NCI-H2196 treated with DMSO at 0.1 percent for 48 hours (cell line): ENCODE data around the gene SETD4.

Experiments
- DNase-seq: peaks from one replicate; lab custom pipeline; 2025; ENCODE audit not compliant: unreplicated experiment; lab: John Stamatoyannopoulos, UW

SETD4 gene

GRCh38 chr21:36048357-36048756 is 12.0 kb downstream of the SETD4 start:
- no peak for DNase-seq

- DNase-seq: no peak
These were observed 13.2 kb downstream of the SETD4 start for GRCh38 chr21:36047139-36047538.

- no peak for DNase-seq
These were observed 14.3 kb downstream of the SETD4 start for GRCh38 chr21:36045993-36046392.

- no peak for DNase-seq
These were observed 16.3 kb downstream of the SETD4 start for GRCh38 chr21:36044056-36044455.

- DNase-seq: no peak
These were observed 18.4 kb downstream of the SETD4 start for GRCh38 chr21:36041910-36042309.

GRCh38 chr21:36040389-36040788 is 19.9 kb downstream of the SETD4 start:
- DNase-seq: no peak

- DNase-seq: no peak
These were observed 20.5 kb downstream of the SETD4 start for GRCh38 chr21:36039861-36040260.

- no peak for DNase-seq
These were observed 21.4 kb downstream of the SETD4 start for GRCh38 chr21:36038701-36039497.

- DNase-seq: no peak
These were observed 24.9 kb downstream of the SETD4 start for GRCh38 chr21:36035381-36035791.

- DNase-seq: no peak
These were observed 26.0 kb downstream of the SETD4 start for GRCh38 chr21:36034211-36034913.

GRCh38 chr21:36032647-36033406 is 27.5 kb downstream of the SETD4 start:
- no peak for DNase-seq

- no peak for DNase-seq
These were observed 29.6 kb downstream of the SETD4 start for GRCh38 chr21:36030581-36031189.

GRCh38 chr21:36029309-36029708 is 31.0 kb downstream of the SETD4 start:
- DNase-seq: no peak

GRCh38 chr21:36028127-36029069 is 31.9 kb downstream of the SETD4 start:
- peak; percentile 77 for DNase-seq

- DNase-seq: no peak
These were observed 33.0 kb downstream of the SETD4 start for GRCh38 chr21:36027347-36027746.

GRCh38 chr21:36024782-36025181 is 35.5 kb downstream of the SETD4 start:
- DNase-seq: no peak

- no peak for DNase-seq
These were observed 37.2 kb downstream of the SETD4 start for GRCh38 chr21:36023092-36023480.

- no peak for DNase-seq
These were observed 37.8 kb downstream of the SETD4 start for GRCh38 chr21:36022427-36023091.

- DNase-seq: no peak
These were observed 39.0 kb downstream of the SETD4 start for GRCh38 chr21:36021251-36021837.
